A549 (cell line): ENCODE data around the gene GPS1.

Experiments used
- CTCF ChIP-seq: fragments of >200 bp; sonication (Bioruptor Twin); formaldehyde crosslinking; IDR thresholded peaks from 3 replicates; pipeline ENCODE4 v1.5.1; 2016
- KDM1A ChIP-seq: fragments of 200-600 bp; sonication (generic); IDR thresholded peaks from 2 replicates; pipeline ENCODE4 v1.6.1; 2016; ENCODE audit warnings: low read depth, mild to moderate bottlenecking
- REST ChIP-seq: fragments of 200-600 bp; sonication (generic); IDR thresholded peaks from 2 replicates; pipeline ENCODE4 v1.6.1; 2016; ENCODE audit warnings: antibody characterized with exemption, mild to moderate bottlenecking, moderate library complexity

DNA sequence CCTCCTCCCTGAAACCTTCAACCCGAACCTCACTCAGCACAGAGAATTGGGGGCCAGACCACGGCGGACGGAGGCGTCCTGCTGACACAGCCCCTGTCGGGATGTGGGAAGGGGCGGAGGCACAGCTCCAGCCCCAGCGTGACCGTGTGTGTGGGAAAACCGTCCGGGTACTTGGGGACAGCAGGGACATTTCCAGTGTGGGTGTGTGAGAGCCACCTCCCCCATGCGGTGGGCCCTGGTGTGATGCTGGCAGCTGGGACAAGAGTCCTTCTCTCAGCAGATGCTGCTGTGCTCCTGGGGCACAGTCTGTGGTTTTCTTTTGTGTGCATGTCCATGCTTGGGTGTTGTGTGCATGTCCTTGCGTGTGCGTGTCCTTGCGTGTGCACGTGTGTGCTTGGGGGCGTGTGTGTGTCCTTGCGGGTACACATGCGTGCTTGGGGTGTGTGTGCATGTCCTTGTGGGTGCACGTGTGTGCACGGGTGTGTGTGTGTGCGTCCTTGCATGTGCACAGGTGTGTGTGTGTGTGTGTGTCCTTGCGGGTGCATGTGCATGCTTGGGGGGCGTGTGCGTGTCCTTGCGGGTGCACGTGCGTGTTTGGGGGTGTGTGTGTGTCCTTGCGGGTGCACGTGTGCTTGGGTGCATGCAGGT, 45.9 kb upstream of the GPS1 start:
- no peak for TF ChIP-seq KDM1A
- no peak for TF ChIP-seq CTCF
- no peak for TF ChIP-seq REST
